H1 (cell line): ENCODE measurements around the gene MAP4K4. TPM values are rescaled to one million over a fixed set of nuclear protein-coding genes. Genes with fewer than 3 reads are reported as not detected.

Source experiments
- CHD7 ChIP-seq: fragments of 300-600 bp; sonication (generic); IDR thresholded peaks from 2 replicates; pipeline ENCODE4 v1.7.1; 2012; ENCODE audit warnings: low read length, moderate library complexity, mild to moderate bottlenecking, inconsistent platforms; ENCODE audit not compliant: insufficient replicate concordance
- NANOG ChIP-seq: IDR thresholded peaks from 2 replicates; pipeline ENCODE4 v1.6.1; 2011; ENCODE audit warnings: low read length, low read depth, mild to moderate bottlenecking, inconsistent platforms; ENCODE audit not compliant: insufficient read depth, poor library complexity, severe bottlenecking
- polyA plus RNA-seq, 7 experiments: library from polyadenylated mRNA; depleted of rRNA in 3 of 7; stranded (reverse) in 5 of 7; unstranded in 2 of 7; fragments of >200 nt in 5 of 7; fragments of 200-250 nt in 2 of 7; gene quantifications; 1 replicate in 5 of 7; 2 replicates in 1 of 7; 4 replicates in 1 of 7; pipeline versions ENCODE4 v1.2.1 to v1.2.3, GENCODE V29; 2011 to 2013; ENCODE audit warnings: missing spikeins in 2 of 7, mixed read lengths in 2 of 7
- total RNA-seq: library from RNA; stranded (reverse); fragmentation: NEBNext Ultra II Directional; extraction: Animal tissue kit (Norgen Biotek cat#: 25700); gene quantifications from 2 replicates; pipeline ENCODE4 v1.2.1, GENCODE V29; 2021

Gene MAP4K4
- total and polyA plus RNA-seq, 2 of the 8 experiments (the other 6 are each of a cell fraction or from before 2014, with no cell fraction given), result 53.2 to 138 TPM

- TF ChIP-seq CHD7 (no peak), NANOG (no peak)
These were observed 26.6 kb downstream of the MAP4K4 start (continued) for GRCh38 chr2:101724125-101724474.
